Activated gamma-delta T cell treated with Interleukin-2 at 50 U/mL for 16 hours (primary cell): ENCODE measurements around the gene SHISA4.
"Not testable (repeated sequence)": the region's sequence is repeated elsewhere in the genome, so short reads cannot be mapped to it uniquely, and the experiment has no call there.

Experiments used
- DNase-seq: peaks from one replicate; pipeline ENCODE4 v3.0.0-alpha.2; 2020

SHISA4 gene, protein sequence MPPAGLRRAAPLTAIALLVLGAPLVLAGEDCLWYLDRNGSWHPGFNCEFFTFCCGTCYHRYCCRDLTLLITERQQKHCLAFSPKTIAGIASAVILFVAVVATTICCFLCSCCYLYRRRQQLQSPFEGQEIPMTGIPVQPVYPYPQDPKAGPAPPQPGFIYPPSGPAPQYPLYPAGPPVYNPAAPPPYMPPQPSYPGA

GRCh38 chr1:201888282-201889089, at the start of gene SHISA4:
SHISA4 (plus strand) TSS chr1:201888898; CDS start chr1:201888995, 97 bp downstream.
- DNase-seq = no peak

DNA sequence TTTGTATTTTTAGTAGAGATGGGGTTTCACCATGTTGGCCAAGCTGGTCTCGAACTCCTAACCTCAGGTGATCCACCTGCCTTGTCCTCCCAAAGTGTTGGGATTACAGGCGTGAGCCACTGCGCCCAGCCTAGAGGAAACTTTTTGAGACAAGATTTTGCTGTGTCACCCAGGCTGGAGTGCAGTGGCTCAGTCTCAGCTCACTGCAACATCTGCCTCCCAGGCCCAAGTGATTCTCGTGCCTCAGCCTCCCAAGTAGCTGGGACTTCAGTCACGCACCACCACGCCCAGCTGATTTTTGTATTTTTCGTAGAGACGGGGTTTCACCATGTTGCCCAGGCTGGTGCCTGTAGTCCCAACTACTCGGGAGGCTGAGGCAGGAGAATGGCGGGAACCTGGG, 49.6 kb upstream of the SHISA4 start:
- DNase-seq = not testable (repeated sequence)

DNA sequence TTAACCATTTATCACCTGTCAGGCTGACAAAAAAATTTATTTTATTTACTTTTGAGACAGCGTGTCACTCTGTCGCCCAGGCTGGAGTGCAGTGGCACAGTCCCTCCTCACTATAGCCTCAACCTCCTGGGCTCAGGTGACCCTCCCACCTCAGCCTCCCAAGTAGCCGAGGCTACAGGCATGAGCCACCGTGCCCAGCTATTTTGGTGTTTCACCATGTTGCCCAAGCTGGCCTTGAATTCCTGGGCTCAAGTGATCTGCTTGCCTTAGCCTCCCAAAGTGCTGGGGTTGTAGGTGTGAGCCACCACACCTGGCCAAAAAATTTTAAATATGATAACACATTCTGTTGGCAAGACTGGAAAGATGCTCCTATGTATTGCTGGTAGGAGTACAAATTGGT, 48.6 kb upstream of the SHISA4 start:
- DNase-seq = no peak

DNA sequence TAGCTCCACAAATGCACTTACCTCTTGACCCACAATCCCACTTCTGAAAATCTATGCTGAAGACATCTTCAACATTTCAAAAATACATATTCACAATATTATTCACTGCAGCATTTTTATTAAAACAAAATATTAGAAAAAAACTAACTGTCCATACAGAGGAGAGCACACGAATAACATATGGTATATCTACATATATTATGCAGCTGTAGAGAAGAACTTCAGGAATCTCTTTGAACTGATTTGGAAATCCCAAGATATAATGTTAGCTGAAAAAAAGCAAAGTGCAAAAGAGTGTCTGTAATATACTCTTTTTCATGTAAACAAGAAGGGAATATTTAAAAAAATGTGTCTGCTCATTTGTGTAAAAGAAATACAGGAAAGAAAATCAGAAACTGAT, 48.2 kb upstream of the SHISA4 start:
- no peak for DNase-seq

- DNase-seq = no peak
These were observed 47.3 kb upstream of the SHISA4 start for GRCh38 chr1:201841265-201841912.

- no peak for DNase-seq
These were observed 46.1 kb upstream of the SHISA4 start for GRCh38 chr1:201842472-201843027.

DNA sequence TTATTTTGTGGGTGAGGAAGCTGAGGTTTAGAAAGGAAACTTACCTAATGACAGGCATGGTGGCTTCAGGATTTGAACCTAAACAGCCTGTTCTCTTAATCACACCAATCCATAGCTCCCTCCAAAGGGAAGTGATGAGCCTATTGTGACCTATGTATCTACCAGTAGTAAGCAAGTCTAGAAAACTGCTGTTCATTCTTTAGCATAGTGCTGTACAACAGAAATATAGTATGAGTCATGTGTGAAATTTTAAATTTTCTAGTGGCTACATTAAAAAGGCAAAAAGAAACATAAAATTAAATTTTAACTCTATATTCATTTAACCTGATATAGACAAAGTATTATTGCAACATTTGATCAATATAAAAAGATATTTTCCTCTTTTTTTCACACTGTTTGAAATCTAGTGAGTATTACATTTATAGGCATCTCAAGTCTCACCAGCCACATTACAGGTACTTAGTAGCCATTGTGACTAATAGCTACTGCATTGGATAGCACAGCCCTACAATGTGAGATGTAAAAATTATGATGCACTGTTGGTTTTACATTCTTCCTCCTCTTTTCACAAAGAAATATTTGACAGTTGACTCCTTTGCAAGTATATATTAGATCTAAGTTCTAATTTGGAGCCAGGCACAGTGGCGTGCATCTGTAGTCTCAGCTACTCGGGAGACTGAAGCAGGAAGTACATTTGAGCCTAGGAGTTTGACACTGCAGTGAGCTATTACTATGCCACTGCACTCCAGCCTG, 43.2 kb upstream of the SHISA4 start:
- no peak for DNase-seq

GRCh38 chr1:201847150-201847549, 41.5 kb upstream of the SHISA4 start:
- DNase-seq = no peak

- no peak for DNase-seq
These were observed 40.5 kb upstream of the SHISA4 start for GRCh38 chr1:201848230-201848629.

GRCh38 chr1:201849372-201850052, 39.2 kb upstream of the SHISA4 start:
- DNase-seq = no peak

GRCh38 chr1:201850053-201850397, 38.7 kb upstream of the SHISA4 start:
- no peak for DNase-seq

- no peak for DNase-seq
These were observed 36.7 kb upstream of the SHISA4 start for GRCh38 chr1:201851949-201852348.

GRCh38 chr1:201856722-201857121, 32.0 kb upstream of the SHISA4 start:
- not testable (repeated sequence) for DNase-seq

- DNase-seq = no peak
These were observed 29.3 kb upstream of the SHISA4 start for GRCh38 chr1:201859424-201859823.

DNA sequence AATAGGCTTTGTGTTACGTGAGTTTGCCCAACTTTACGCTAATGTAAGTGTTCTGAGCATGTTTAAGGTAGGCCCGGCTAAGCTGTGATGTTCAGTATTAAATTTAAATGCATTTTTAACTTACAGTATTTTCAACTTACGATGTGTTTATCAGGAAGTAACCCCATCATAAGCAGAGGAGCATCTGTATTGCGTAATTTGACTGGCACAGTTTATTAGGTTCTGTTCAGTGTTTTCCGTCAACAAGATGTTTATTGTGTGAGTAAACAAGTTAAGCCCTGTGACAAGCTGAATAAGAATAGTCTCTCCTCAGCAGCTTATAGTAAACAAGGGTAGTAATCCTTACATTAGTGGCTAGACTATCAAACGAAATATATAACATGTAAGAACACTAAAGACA, 27.2 kb upstream of the SHISA4 start:
- no peak for DNase-seq

GRCh38 chr1:201870397-201870796, 18.3 kb upstream of the SHISA4 start:
- DNase-seq = no peak

- no peak for DNase-seq
These were observed 14.0 kb upstream of the SHISA4 start for GRCh38 chr1:201874672-201875071.

GRCh38 chr1:201876148-201876818, 12.4 kb upstream of the SHISA4 start:
- no peak for DNase-seq

GRCh38 chr1:201877877-201878401, 10.8 kb upstream of the SHISA4 start:
- no peak for DNase-seq

DNA sequence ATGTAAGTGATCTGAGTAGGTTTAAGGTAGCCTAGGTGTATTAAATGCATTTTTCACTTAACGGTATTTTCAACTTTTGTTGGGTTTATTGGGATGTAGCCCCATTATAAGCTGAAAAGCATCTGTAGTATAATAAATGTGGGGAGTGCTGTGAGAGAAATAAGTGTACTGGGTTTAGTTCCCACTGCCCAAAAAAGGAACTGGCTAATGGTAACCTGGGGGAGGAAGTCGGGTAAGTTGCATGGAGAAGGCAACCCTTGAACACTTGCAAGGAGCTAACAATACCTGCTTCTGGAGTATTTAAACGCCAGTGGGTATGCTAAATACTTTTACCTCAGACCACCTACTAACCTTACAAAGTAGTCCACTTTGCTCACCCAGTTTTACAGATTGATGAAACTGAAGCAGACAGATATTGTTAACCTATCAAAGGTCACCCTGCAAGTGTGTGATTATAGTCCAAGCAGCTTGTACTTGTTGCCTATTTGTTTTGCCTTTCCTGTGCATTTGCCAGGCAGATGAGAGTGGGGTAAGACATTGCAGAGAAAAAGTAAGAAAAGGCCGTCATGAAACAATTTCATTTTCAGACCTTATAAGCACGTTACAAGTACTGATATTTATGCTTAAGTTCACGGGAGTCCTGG, 7.6 kb upstream of the SHISA4 start:
- DNase-seq = no peak

DNA sequence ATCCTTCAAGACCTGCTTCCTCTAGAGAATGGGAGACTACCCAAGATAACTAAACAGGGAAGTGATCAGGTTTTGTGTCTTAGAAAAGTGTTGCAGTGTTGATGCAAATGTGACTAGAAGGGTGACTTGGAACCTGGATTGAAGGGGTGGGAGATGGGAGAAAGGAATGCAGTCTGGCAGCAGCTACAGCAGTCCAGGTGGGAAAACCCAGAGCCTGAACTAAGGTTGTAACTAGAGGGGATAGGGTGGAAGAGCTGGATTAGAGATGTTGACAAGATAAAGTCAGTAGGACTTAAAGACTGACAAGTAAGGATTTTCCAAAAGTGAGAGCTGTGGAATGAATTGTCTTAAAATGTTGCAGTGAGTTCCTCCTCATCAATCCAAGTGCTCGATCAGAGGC, 7.1 kb upstream of the SHISA4 start:
- no peak for DNase-seq
